Coronary artery (tissue), 2 donors: ENCODE measurements around the gene ZNF282.

Experiments
- DNase-seq: peaks from one replicate; pipeline ENCODE4 v3.0.0-alpha.2; 2017; ENCODE audit warnings: low spot score
- H3K27ac ChIP-seq, 2 donors: fragments of 200-600 bp; sonication (generic); one replicate each; pipeline ENCODE4 v1.5.1; 2016 to 2019
- H3K4me3 ChIP-seq: fragments of 200-600 bp; sonication (generic); 2 replicates; pipeline ENCODE4 v1.5.1; 2016; ENCODE audit warnings: mild to moderate bottlenecking, moderate library complexity
- TF ChIP-seq, protein P1 (sequence below): fragments of 200-600 bp; sonication (generic); IDR thresholded peaks from one replicate; pipeline ENCODE4 v1.5.1; 2019; ENCODE audit warnings: antibody characterized with exemption

Gene ZNF282

DNA sequence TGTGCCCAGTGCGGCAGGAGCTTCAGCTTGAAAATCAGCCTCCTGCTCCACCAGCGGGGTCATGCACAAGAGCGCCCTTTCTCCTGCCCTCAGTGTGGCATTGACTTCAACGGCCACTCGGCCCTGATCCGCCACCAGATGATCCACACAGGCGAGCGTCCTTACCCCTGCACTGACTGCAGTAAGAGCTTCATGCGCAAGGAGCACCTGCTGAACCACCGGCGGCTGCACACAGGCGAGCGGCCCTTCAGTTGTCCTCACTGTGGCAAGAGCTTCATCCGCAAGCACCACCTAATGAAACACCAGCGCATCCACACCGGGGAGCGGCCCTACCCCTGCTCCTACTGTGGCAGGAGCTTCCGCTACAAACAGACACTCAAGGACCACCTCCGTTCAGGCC, 16.1 kb upstream of the ZNF282 start:
- no peak for DNase-seq
- H3K27ac ChIP-seq = no peak overlapping the region
- TF ChIP-seq, protein P1, sequence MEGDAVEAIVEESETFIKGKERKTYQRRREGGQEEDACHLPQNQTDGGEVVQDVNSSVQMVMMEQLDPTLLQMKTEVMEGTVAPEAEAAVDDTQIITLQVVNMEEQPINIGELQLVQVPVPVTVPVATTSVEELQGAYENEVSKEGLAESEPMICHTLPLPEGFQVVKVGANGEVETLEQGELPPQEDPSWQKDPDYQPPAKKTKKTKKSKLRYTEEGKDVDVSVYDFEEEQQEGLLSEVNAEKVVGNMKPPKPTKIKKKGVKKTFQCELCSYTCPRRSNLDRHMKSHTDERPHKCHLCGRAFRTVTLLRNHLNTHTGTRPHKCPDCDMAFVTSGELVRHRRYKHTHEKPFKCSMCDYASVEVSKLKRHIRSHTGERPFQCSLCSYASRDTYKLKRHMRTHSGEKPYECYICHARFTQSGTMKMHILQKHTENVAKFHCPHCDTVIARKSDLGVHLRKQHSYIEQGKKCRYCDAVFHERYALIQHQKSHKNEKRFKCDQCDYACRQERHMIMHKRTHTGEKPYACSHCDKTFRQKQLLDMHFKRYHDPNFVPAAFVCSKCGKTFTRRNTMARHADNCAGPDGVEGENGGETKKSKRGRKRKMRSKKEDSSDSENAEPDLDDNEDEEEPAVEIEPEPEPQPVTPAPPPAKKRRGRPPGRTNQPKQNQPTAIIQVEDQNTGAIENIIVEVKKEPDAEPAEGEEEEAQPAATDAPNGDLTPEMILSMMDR = no peak

DNA sequence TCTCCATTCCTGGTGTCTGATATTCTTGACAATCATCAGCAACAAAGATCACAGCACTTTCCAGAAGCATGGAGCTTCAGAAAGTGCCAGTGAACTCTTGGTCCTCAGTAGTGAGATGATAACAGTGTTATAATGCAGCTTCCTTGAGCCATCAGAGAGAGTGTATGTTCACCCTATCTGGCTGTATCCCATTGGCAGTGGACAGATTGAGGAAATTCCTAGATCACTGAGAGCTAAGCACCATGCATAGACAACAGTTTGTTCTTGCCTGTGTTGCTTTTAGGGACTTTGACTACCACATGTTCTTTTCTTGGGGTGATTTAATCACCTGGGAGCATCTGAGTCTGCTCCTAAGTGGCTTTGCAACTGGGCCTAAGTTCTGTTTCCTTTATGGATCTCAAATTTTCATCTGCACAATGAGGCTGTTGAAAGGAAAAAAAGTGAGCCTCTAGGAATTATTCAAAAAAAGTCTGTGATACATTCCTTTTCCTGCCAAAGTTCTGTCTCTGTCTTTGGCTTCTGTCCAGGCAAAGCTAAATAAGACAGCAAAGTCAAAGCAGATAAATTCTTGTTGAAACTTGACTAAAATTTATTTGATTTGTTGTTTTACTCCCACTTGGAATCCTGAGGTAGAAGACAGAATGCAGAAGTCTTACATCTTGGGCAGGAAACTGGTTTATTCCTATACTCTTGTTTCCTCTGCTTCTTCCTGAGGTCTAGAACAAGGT, 14.5 kb upstream of the ZNF282 start:
- Histone ChIP-seq H3K27ac (no peak overlapping the region), H3K4me3 (no peak overlapping the region)
- no peak for DNase-seq
- TF ChIP-seq, protein P1 = no peak

More for the DNA sequence above, 16.1 kb upstream of the ZNF282 start:
- no peak overlapping the region for H3K4me3 ChIP-seq

DNA sequence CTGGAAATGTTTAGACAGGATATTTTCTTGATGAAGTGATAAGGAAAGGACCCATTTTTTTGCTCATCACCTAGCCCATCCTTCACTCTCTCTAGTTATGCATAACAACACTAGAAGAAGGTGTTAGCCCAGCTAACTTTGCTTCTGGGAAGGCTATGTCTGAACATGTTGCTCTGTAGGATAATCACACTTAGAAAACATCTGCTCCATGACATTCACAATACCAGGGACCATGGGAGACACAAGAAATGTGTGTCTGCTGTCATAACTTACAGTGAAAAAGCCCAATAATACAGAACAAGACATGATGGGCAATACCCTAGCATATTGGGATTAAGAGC, 13.9 kb upstream of the ZNF282 start:
- TF ChIP-seq, protein P1 = no peak

DNA sequence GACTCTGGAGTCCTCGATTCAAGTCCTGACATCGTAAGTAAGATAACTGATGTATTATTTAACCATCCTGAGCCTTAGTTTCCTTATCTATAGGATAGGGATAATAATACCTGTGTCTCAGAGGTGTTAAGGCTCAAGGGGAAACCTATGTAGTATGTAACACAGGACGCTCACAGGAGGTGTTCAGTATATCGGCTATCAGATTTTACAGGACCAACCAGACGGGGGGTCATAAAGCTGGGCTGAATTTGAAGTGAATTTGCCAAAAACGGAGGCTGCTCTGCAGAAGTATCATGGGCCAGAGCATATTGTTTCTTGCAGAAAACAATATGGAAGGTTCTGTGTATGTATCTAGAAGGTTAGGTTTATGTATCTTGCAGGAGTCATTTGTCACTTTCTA, 11.1 kb upstream of the ZNF282 start:
- Histone ChIP-seq H3K27ac (no peak overlapping the region), H3K4me3 (no peak overlapping the region)
- no peak for DNase-seq
- TF ChIP-seq, protein P1 = no peak

More for the DNA sequence above, 13.9 kb upstream of the ZNF282 start:
- DNase-seq = no peak
- Histone ChIP-seq H3K27ac (no peak overlapping the region), H3K4me3 (no peak overlapping the region)

DNA sequence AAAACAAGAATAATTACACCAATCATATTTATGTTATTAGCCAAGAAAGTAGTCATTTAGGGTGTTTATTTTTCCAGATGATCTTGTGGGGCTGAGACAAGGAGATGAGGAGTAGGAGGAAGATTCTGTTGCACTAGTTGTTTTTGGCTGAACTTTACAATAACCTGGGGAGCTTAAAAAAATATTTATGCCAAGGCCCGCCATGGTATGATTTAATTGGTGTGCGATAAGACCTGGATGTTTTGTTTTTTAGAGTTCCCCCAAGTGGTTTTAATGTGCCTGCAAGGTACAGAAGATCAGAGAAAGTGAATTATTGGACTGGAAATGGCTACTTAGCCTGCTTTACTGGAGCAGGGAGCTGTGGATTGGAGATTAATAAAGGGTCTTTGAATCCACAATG, 7.1 kb upstream of the ZNF282 start:
- Histone ChIP-seq H3K4me3 (no peak overlapping the region), H3K27ac (no peak overlapping the region)
- TF ChIP-seq, protein P1 = no peak
- no peak for DNase-seq

DNA sequence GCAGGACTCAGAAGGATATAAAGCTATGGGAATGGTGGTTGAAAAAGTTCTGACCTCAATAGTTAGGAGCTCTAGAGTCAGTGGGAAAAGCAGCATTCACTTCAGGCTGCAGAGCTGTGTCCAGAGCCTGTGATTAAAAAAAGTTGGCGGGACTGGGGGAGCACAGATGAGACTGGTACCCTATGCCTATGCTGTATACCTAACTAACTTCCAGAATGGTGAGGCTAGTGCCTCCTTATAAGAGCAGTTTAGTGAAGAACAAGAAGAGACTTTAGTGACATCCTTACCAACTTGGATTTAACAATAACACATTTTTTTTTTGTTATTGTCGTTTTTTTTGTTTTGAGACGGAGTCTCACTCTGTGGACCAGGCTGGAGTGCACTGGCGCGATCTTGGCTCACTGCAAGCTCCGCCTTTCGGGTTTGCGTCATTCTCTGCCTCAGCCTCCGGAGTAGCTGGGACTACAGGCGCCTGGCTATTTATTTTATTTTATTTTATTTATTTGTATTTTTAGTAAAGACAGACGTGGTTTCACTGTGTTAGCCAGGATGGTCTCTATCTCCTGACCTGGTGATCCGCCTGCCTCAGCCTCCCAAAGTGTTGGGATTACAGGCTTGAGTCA, 6.6 kb upstream of the ZNF282 start:
- Histone ChIP-seq H3K4me3 (no peak overlapping the region), H3K27ac (no peak overlapping the region)
- DNase-seq = no peak
- TF ChIP-seq, protein P1 = no peak

DNA sequence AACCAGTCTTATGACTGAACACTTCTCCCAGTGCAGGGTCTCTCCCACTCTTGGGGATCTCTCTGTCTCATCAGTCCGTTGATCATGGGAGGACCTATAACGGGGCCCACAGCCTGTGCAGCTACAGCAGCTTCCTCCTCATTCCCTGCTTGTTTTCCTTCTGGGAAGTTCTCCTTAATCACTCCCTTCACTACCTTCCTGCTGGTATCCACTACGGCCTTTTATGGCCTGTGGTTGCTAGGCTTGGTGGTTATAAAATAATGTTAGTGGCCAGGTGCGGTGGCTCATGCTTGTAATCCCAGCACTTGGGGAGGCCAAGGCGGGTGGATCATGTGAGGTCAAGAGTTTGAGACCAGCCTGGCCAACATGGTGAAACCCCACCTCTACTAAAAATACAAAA, 3.5 kb upstream of the ZNF282 start:
- no peak overlapping the region for H3K27ac ChIP-seq
- DNase-seq = no peak
- no peak overlapping the region for H3K4me3 ChIP-seq
- TF ChIP-seq, protein P1 = no peak
